Activated CD8-positive, alpha-beta memory T cell treated with anti-CD3 and anti-CD28 coated beads for 36 hours (primary cell): Measurements from ENCODE around the gene WDR45. TPM values are rescaled to one million over a fixed set of nuclear protein-coding genes. Genes with fewer than 3 reads are reported as not detected.

Experiments
- CTCF ChIA-PET: fragments of 350-600 bp; sonication (Branson Sonifier 250); formaldehyde crosslinking; loops from one replicate; lab custom pipeline; 2021; ENCODE audit warnings: antibody characterized with exemption; lab: Charles Lee
- POLR2A ChIA-PET: fragments of 350-600 bp; sonication (Branson Sonifier 250); formaldehyde crosslinking; loops from one replicate; lab custom pipeline; 2021; ENCODE audit warnings: antibody characterized with exemption; lab: Charles Lee
- total RNA-seq, 2 experiments: library from RNA; stranded (reverse); gene quantifications; one replicate each; pipeline ENCODE4 v1.2.3, GENCODE V29; 2021

The WDR45 gene
- total RNA-seq, 2 experiments from 2014 or later = 40.3 to 40.6 TPM

- POLR2A ChIA-PET = no interaction called here
- CTCF ChIA-PET = no interaction called here
Measured at GRCh38 chrX:49082271-49082871, 2.7 kb upstream of the WDR45 start.

DNA sequence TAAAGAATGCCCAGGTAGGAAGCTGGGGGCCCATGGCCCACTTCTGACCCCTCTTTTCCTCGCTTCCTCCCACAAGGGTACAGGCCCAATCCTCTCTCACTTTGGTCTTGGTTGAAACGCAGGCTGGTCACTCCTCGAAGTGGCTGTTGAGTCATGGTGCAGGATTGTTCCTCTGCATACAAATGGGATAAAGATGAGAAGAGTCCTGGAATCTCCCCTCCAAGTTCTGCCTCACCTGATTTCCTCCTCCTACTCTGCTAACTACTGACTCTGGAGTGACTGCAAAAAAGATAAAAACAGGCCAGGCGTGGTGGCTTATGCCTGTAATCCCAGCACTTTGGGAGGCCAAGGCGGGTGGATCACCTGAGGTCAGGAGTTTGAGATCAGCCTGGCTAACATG lies 1.7 kb downstream of the WDR45 start:
- CTCF ChIA-PET = no interaction called here

GRCh38 chrX:49075347-49075746 lies 4.3 kb downstream of the WDR45 start:
- CTCF ChIA-PET = no interaction called here

More for the DNA sequence above, 1.7 kb downstream of the WDR45 start:
- POLR2A ChIA-PET = no interaction called here

DNA sequence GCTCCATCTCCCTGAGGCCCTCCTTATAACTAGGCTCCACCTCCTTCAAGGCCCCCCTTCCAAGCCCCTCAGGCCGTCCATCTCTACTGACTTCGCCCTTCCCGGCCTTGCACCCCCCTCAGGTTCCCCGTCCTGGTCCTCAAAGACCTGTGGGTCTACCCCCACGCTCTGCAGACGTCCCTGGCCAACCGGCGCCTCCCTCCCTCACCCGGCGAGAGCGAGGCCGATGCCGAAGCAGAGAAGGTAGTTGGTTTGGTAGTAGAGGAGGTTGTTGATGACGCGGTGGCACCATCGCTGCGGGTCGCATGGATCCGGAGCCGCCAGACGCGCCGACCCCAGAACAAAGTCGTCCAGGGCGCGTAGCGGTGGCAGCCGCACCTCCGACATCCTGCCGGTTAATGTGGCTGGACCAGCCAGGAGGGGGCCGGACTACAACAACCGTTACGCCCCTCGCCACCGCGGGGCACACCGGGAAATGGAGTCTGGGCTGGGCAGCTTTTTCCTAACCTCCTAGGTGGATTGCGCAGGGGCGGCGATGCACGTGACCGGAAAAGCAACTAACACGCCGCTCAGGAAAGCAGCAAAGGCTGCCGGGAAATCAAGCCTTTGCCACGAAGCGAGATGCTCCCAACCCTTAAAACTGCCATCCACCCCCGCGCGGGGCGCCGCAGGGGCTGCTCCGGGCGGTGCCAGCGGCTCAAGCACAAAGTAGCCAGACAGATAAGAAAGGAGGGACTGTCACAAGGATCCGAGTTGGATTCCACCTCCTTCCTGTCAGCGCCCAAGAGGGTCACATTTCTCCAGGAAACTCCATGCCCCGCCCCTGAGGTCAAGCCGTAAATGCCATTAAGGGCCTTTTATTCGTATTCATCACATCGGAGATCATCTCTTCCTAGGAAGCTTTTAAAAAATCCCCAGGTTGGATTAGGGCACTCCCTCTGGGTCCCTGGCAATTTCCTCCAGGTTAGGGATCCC lies 5.8 kb downstream of the WDR45 start, which contains the start of gene PRAF2:
TSS of gene PRAF2 (minus strand) at position 402 of the 975 bp plus-strand sequence. CDS start at position 387, 15 bp downstream.
- ChIA-PET POLR2A (no interaction called here), CTCF (no interaction called here)

More at GRCh38 chrX:49075347-49075746, 4.3 kb downstream of the WDR45 start:
- POLR2A ChIA-PET = no interaction called here

GRCh38 chrX:49072712-49073095 lies 7.0 kb downstream of the WDR45 start:
- ChIA-PET CTCF (no interaction called here), POLR2A (no interaction called here)

GRCh38 chrX:49071877-49072711 lies 7.6 kb downstream of the WDR45 start:
- ChIA-PET POLR2A (no interaction called here), CTCF (no interaction called here)

- POLR2A ChIA-PET = interaction anchor here (0.6 kb wide), 1 partner anchor 113 kb away, joined by 3 read pairs; no protein-coding TSS in a partner anchor
- CTCF ChIA-PET = interaction anchor here (0.6 kb wide), 1 partner anchor 114 kb away, joined by 3 read pairs; no protein-coding TSS in a partner anchor
Measured at GRCh38 chrX:49070988-49071387, 8.7 kb downstream of the WDR45 start.

DNA sequence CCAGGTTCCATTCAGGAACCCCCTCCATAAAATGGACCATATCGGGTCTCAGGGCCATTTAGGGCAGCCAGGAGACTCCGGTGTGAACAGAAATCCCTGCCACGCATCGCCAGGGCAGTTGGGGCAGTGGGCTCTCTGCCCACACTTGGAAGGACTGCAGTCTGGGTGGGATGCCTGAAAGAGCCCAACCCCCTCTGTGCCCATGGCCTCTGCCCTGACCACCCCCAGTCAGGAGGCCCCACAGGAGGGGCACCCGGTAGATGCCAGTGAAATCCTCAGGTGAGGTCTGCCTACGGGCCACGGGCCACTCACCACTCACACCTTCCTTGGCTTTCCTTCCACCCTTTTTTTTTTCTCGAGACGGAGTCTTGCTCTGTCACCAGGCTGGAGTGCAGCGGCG lies 10.6 kb downstream of the WDR45 start:
- CTCF ChIA-PET = no interaction called here
- POLR2A ChIA-PET = no interaction called here

DNA sequence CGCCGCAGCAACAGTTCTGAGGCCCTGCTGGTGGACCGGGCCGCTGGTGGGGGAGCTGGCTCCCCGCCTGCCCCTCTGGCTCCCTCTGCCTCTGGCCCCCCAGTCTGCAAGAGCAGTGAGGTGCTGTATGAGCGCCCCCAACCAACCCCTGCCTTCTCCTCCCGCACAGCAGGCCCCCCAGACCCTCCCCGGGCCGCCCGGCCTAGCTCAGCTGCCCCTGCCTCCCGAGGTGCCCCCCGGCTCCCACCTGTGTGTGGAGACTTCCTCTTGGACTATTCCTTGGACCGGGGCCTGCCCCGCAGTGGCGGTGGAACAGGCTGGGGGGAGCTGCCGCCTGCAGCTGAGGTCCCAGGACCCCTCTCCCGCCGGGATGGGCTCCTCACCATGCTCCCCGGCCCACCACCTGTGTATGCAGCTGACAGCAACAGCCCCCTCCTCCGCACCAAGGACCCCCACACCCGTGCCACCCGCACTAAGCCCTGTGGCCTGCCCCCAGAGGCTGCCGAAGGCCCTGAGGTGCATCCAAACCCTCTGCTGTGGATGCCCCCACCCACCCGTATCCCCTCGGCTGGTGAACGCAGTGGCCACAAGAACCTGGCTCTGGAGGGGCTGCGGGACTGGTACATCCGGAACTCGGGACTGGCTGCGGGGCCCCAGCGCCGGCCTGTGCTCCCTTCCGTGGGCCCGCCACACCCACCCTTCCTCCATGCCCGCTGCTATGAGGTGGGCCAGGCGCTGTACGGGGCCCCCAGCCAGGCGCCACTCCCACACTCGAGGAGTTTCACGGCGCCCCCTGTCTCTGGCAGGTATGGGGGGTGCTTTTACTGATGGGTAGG lies 12.2 kb downstream of the WDR45 start:
- ChIA-PET POLR2A (interaction anchor here (0.6 kb wide), 1 partner anchor 8 kb away, joined by 4 read pairs; no protein-coding TSS in a partner anchor), CTCF (no interaction called here)

DNA sequence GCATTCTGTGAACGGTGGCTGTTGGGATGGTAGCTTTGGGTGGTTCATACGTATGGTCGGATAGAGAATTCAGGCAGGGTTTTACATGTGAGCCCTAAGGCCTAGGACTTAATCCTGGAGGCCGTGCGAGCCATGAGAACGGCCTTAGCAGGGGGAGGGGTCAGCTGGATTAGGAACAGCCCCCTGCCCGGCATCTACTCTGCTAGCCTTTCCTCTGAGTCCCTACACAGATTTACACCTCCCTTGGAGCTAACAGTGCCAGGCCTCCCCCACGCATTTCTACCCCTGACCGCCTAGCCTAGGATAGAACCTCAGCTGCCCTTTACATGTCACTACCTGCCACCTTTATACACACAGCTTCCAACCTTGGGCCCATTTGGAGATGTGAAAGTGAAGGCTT lies 13.0 kb downstream of the WDR45 start:
- ChIA-PET POLR2A (no interaction called here), CTCF (no interaction called here)

- POLR2A ChIA-PET = no interaction called here
- CTCF ChIA-PET = no interaction called here
Measured at GRCh38 chrX:49066278-49066677, 13.4 kb downstream of the WDR45 start.

DNA sequence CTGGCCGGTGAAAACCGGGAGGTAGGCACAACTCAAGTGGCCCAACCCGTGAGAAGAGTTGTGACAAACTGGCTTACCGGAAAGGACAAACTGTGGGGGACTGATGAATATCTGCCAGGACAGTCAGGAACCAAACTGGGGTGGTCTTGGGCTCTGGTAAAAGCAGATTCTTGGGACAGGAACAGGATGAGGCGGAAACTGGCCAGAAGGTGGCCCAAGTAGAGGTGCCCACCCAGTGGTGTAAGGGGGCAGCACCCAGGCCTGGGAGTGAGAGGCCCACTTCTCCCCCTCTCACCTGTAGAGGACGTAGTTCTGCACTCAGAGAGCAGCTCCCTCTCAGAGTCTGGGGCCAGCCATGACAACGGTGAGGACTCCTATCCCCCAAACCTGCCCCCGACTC lies 15.0 kb downstream of the WDR45 start:
- ChIA-PET POLR2A (no interaction called here), CTCF (no interaction called here)

DNA sequence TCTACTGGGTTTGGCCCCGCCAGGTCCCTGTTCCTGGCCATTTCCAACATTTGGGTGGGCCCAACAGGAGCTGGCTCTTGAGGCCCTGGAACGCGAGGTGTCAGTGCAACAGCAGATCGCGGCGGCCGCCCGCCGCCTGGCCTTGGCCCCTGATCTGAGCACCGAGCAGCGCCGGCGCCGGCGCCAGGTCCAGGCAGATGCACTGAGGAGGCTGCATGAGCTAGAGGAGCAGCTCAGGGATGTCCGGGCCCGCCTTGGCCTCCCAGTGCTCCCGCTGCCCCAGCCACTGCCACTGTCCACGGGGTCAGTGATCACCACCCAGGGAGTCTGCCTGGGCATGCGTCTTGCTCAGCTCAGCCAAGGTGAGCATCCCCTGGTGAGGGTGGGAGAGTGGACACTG lies 15.4 kb downstream of the WDR45 start:
- POLR2A ChIA-PET = no interaction called here
- CTCF ChIA-PET = no interaction called here

GRCh38 chrX:49063715-49064114 lies 16.0 kb downstream of the WDR45 start:
- POLR2A ChIA-PET = no interaction called here

DNA sequence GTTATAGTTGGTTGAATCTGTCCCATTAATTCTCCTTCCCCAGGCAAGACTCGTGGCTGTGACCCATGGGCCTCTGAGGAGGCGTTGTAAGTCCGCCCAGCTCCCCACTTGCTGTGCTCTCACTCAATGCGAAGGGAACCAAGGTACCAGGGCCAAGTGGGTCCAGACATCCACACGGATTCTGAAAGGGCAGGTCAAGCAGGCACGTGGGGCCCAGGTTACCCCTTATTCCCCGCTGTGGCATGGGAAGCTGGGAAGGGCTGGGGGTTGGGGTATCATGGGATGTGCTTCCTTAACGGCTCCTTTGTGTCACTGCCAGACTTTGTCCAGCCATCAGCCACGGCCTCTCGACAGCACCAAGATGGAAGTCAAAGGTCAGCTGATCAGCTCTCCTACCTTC lies 17.8 kb downstream of the WDR45 start:
- ChIA-PET CTCF (no interaction called here), POLR2A (no interaction called here)

More at GRCh38 chrX:49063715-49064114, 16.0 kb downstream of the WDR45 start:
- CTCF ChIA-PET = no interaction called here

DNA sequence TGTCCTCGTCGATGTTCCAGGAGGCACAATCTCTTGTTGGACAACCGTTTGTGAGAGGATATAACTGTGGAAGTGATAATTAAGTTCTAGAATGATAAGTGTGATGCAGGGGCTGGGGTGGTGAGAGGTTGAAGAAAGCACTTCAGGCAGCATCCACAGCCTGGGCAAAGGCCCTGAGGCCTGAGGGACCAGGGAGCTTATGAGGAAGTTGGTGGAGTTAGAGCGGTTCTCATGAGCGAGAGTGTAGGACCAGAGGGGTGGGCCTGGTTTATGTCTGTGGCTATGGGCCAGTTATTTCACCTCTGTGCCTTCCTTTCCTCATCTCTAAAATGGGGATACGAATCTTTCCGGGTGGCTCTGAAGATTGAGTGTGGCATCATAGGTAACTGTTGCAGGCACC lies 18.2 kb downstream of the WDR45 start:
- POLR2A ChIA-PET = interaction anchor here (0.5 kb wide), 1 partner anchor 195 kb away, joined by 3 read pairs; no protein-coding TSS in a partner anchor
- CTCF ChIA-PET = no interaction called here

- CTCF ChIA-PET = no interaction called here
- POLR2A ChIA-PET = interaction anchor here (0.5 kb wide), 1 partner anchor 195 kb away, joined by 3 read pairs; no protein-coding TSS in a partner anchor
Measured at GRCh38 chrX:49060914-49061313, 18.8 kb downstream of the WDR45 start.

GRCh38 chrX:49059681-49060085 lies 20.0 kb downstream of the WDR45 start:
- ChIA-PET CTCF (no interaction called here), POLR2A (interaction anchor here (0.7 kb wide), 1 partner anchor 8 kb away, joined by 4 read pairs; no protein-coding TSS in a partner anchor)
